SK-N-SH (cell line): ENCODE results near the gene SLC50A1. TPM values are rescaled to one million over a fixed set of nuclear protein-coding genes. Genes with fewer than 3 reads are reported as not detected.

Experiments
- CTCF ChIA-PET: fragments of 300-600, 350-600 bp; formaldehyde crosslinking; extraction: SDS; loops from one replicate; lab custom pipeline; 2021; lab: Yijun Ruan, JAX
- POLR2A ChIA-PET: fragments of 350-600 bp; sonication (Branson Sonifier 250); formaldehyde crosslinking; extraction: SDS; loops from one replicate; lab custom pipeline; 2020; ENCODE audit warnings: antibody characterized with exemption, inconsistent platforms; lab: Yijun Ruan, JAX
- DNase-seq: peaks from one replicate; pipeline ENCODE4 v3.0.0; 2012
- H2AFZ ChIP-seq: fragments of 200-600 bp; sonication (generic); 2 replicates; pipeline ENCODE4 v1.8.1; 2016; ENCODE audit warnings: antibody characterized with exemption, mild to moderate bottlenecking, low read depth
- H3F3A ChIP-seq: fragments of 200-600 bp; sonication (generic); replicated peaks from 2 replicates; pipeline ENCODE3; 2016; ENCODE audit warnings: antibody characterized with exemption, mild to moderate bottlenecking; ENCODE audit not compliant: insufficient read depth
- H3K27ac ChIP-seq, 2 experiments: fragments of 200-500 bp in 1 of 2; fragments of 200-600 bp in 1 of 2; sonication (Bioruptor generic) in 1 of 2; sonication (generic), shearing (Covaris generic) in 1 of 2; 2 replicates each; pipeline versions ENCODE4 v1.5.1 to v1.6.1; 2014 to 2016; ENCODE audit warnings: low read depth in 2 of 2, inconsistent platforms in 1 of 2, low read length in 1 of 2, mild to moderate bottlenecking in 1 of 2, mixed read lengths in 1 of 2
- H3K27me3 ChIP-seq: fragments of 200-600 bp; sonication (generic), shearing (Covaris generic); 2 replicates; pipeline ENCODE4 v1.6.1; 2016; ENCODE audit warnings: mixed run types; ENCODE audit not compliant: insufficient read depth
- H3K36me3 ChIP-seq, 2 experiments: fragments of 200-500 bp in 1 of 2; fragments of 200-600 bp in 1 of 2; sonication (Bioruptor generic) in 1 of 2; sonication (generic) in 1 of 2; replicated peaks in 1 of 2; 2 replicates each; pipeline versions ENCODE3 to v1.5.1; 2014 to 2016; ENCODE audit warnings: low read length in 1 of 2, mild to moderate bottlenecking in 1 of 2; ENCODE audit not compliant: insufficient read depth in 2 of 2, control insufficient read depth in 1 of 2
- H3K4me1 ChIP-seq, 2 experiments: fragments of 200-500 bp in 1 of 2; fragments of 200-600 bp in 1 of 2; sonication (Bioruptor generic) in 1 of 2; sonication (generic), shearing (Covaris generic) in 1 of 2; 2 replicates each; pipeline versions ENCODE4 v1.5.1 to v1.6.1; 2014 to 2016; ENCODE audit warnings: low read depth in 1 of 2, low read length in 1 of 2, mixed run types in 1 of 2; ENCODE audit not compliant: insufficient read depth in 2 of 2, control insufficient read depth in 1 of 2
- H3K4me2 ChIP-seq: fragments of 200-600 bp; sonication (generic), shearing (Covaris generic); 2 replicates; pipeline ENCODE4 v1.6.1; 2017; ENCODE audit warnings: mixed run types
- H3K4me3 ChIP-seq, 2 experiments: fragments of 200-500 bp in 1 of 2; fragments of 200-600 bp in 1 of 2; sonication (Bioruptor generic) in 1 of 2; sonication (generic), shearing (Covaris generic) in 1 of 2; 2 replicates each; pipeline versions ENCODE4 v1.5.1 to v1.8.1; 2014 to 2016; ENCODE audit warnings: low read depth in 2 of 2, inconsistent platforms in 1 of 2, low read length in 1 of 2, mild to moderate bottlenecking in 1 of 2, mixed read lengths in 1 of 2, moderate library complexity in 1 of 2
- H3K79me2 ChIP-seq: fragments of 200-600 bp; sonication (generic); 2 replicates; pipeline ENCODE4 v1.8.1; 2017; ENCODE audit warnings: mild to moderate bottlenecking; ENCODE audit not compliant: insufficient read depth
- H3K9ac ChIP-seq: fragments of 200-600 bp; sonication (generic); 2 replicates; pipeline ENCODE4 v1.6.1; 2017; ENCODE audit warnings: mixed run types
- H3K9me2 ChIP-seq: fragments of 200-600 bp; sonication (generic); 2 replicates; pipeline ENCODE4 v1.6.1; 2017; ENCODE audit warnings: mixed run types
- H3K9me3 ChIP-seq: fragments of 200-600 bp; sonication (generic); 2 replicates; pipeline ENCODE4 v1.6.1; 2017; ENCODE audit warnings: mixed run types, mild to moderate bottlenecking, moderate library complexity
- H4K20me1 ChIP-seq: fragments of 200-600 bp; sonication (generic); 2 replicates; pipeline ENCODE4 v1.6.1; 2017; ENCODE audit warnings: mild to moderate bottlenecking, mixed run types; ENCODE audit not compliant: insufficient read depth
- CHD2 ChIP-seq: fragments of 150-350 bp; IDR thresholded peaks from 2 replicates; pipeline ENCODE4 v1.6.1; 2018; ENCODE audit warnings: low read length; ENCODE audit not compliant: partially characterized antibody
- GABPA ChIP-seq: IDR thresholded peaks from 2 replicates; pipeline ENCODE4 v1.4.0; 2012; ENCODE audit warnings: low read depth, mild to moderate bottlenecking
- GATA2 ChIP-seq: sonication (generic); formaldehyde crosslinking; IDR thresholded peaks from 2 replicates; pipeline ENCODE4 v1.5.0; 2020; ENCODE audit warnings: mild to moderate bottlenecking, missing genetic modification reagents
- JUND ChIP-seq: IDR thresholded peaks from 2 replicates; pipeline ENCODE4 v1.4.0; 2012
- MEF2A ChIP-seq: IDR thresholded peaks from 2 replicates; pipeline ENCODE4 v1.4.0; 2012; ENCODE audit warnings: low read depth, borderline replicate concordance
- NFIC ChIP-seq: IDR thresholded peaks from 2 replicates; pipeline ENCODE4 v1.4.0; 2012; ENCODE audit warnings: borderline replicate concordance
- NRF1 ChIP-seq: IDR thresholded peaks from 2 replicates; pipeline ENCODE4 v1.6.1; 2012; ENCODE audit warnings: low read depth, mild to moderate bottlenecking, low read length
- RAD21 ChIP-seq: IDR thresholded peaks from 2 replicates; pipeline ENCODE4 v1.6.1; 2012; ENCODE audit warnings: mild to moderate bottlenecking, low read length
- RXRA ChIP-seq: IDR thresholded peaks from 2 replicates; pipeline ENCODE4 v1.4.0; 2012; ENCODE audit warnings: low read depth, mild to moderate bottlenecking, borderline replicate concordance
- SIN3A ChIP-seq: IDR thresholded peaks from 2 replicates; pipeline ENCODE4 v1.6.1; 2012; ENCODE audit warnings: low read depth, mild to moderate bottlenecking, low read length, moderate library complexity, borderline replicate concordance
- TAF1 ChIP-seq: IDR thresholded peaks from 2 replicates; pipeline ENCODE4 v1.6.1; 2012; ENCODE audit warnings: low read depth, mild to moderate bottlenecking, low read length, moderate library complexity, borderline replicate concordance
- TCF12 ChIP-seq: IDR thresholded peaks from 2 replicates; pipeline ENCODE4 v1.4.0; 2012
- WGBS: methylation state at CpG from one replicate; pipeline ENCODE4 v1.1.6; 2017; ENCODE audit warnings: low lambda C conversion rate; 5-methylcytosine and 5-hydroxymethylcytosine counted together
- polyA plus RNA-seq, 3 experiments: library from polyadenylated mRNA; depleted of rRNA; stranded (reverse); fragments of >200 nt; gene quantifications; 2 replicates each; pipeline ENCODE4 v1.2.3, GENCODE V29; 2012
- TF ChIP-seq, protein P1 (sequence below): IDR thresholded peaks from 2 replicates; pipeline ENCODE4 v1.4.0; 2012; ENCODE audit warnings: low read depth, borderline replicate concordance
- TF ChIP-seq, protein P2 (sequence below): fragments of 200-600 bp; sonication (generic); IDR thresholded peaks from 2 replicates; pipeline ENCODE4 v1.6.1; 2017; ENCODE audit warnings: antibody characterized with exemption, mild to moderate bottlenecking, moderate library complexity
- TF ChIP-seq, protein P3 (sequence below): IDR thresholded peaks from 2 replicates; pipeline ENCODE4 v1.6.1; 2012; ENCODE audit warnings: mild to moderate bottlenecking, low read depth, low read length, moderate library complexity
- TF ChIP-seq, protein P4 (sequence below): fragments of 150-350 bp; IDR thresholded peaks from 2 replicates; pipeline ENCODE4 v1.6.1; 2017; ENCODE audit warnings: antibody characterized with exemption, low read length, low read depth, borderline replicate concordance
- TF ChIP-seq, protein P5 (sequence below): IDR thresholded peaks from 2 replicates; pipeline ENCODE4; 2012
- TF ChIP-seq, protein P6 (sequence below): IDR thresholded peaks from 2 replicates; pipeline ENCODE4 v1.4.0; 2012; ENCODE audit warnings: low read depth

SLC50A1 gene
- polyA plus RNA-seq, 1 of the 3 experiments (the other 2 are of a cell fraction), result 58.4 TPM

DNA sequence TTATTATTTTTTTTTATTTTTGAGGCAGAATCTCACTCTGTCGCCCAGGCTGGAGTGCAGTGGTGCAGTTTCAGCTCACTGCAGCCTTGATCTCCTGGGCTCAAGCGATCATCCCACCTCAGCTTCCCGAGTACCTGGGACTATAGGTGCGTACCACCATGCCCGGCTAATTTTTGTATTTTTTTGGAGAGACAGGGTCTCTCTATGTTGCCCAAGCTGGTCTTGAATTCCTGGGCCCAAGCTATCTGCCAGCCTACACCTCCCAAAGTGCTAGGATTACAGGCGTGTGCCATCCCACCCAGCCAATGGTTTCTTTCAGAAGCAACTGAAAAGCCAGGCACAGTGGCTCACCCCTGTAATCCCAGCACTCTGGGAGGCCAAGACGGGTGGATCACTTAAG lies 35.2 kb downstream of the SLC50A1 start:
- no peak overlapping the region for H2AFZ ChIP-seq
- H3K9me2 ChIP-seq, result no peaks in the 10 kb centered on the region
- H3K27me3 ChIP-seq, result no peaks in the 10 kb centered on the region
- no peak overlapping the region for H3K27ac ChIP-seq
- POLR2A ChIA-PET, result interaction anchor here (0.8 kb wide), 1 partner anchor 85 kb away, joined by 3 read pairs; no protein-coding TSS in a partner anchor
- no peak overlapping the region for H3K9ac ChIP-seq
- TF ChIP-seq SIN3A, result no peak
- TF ChIP-seq, protein P1, sequence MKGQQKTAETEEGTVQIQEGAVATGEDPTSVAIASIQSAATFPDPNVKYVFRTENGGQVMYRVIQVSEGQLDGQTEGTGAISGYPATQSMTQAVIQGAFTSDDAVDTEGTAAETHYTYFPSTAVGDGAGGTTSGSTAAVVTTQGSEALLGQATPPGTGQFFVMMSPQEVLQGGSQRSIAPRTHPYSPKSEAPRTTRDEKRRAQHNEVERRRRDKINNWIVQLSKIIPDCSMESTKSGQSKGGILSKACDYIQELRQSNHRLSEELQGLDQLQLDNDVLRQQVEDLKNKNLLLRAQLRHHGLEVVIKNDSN, result no peak
- TF ChIP-seq NFIC, result no peak
- TF ChIP-seq, protein P2, sequence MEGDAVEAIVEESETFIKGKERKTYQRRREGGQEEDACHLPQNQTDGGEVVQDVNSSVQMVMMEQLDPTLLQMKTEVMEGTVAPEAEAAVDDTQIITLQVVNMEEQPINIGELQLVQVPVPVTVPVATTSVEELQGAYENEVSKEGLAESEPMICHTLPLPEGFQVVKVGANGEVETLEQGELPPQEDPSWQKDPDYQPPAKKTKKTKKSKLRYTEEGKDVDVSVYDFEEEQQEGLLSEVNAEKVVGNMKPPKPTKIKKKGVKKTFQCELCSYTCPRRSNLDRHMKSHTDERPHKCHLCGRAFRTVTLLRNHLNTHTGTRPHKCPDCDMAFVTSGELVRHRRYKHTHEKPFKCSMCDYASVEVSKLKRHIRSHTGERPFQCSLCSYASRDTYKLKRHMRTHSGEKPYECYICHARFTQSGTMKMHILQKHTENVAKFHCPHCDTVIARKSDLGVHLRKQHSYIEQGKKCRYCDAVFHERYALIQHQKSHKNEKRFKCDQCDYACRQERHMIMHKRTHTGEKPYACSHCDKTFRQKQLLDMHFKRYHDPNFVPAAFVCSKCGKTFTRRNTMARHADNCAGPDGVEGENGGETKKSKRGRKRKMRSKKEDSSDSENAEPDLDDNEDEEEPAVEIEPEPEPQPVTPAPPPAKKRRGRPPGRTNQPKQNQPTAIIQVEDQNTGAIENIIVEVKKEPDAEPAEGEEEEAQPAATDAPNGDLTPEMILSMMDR, result no peak
- TF ChIP-seq RAD21, result no peak
- TF ChIP-seq GATA2, result no peak
- TF ChIP-seq MEF2A, result no peak
- TF ChIP-seq CHD2, result no peak
- no peak for TF ChIP-seq NRF1
- TF ChIP-seq TAF1, result no peak
- no peak for TF ChIP-seq TCF12
- TF ChIP-seq, protein P3, sequence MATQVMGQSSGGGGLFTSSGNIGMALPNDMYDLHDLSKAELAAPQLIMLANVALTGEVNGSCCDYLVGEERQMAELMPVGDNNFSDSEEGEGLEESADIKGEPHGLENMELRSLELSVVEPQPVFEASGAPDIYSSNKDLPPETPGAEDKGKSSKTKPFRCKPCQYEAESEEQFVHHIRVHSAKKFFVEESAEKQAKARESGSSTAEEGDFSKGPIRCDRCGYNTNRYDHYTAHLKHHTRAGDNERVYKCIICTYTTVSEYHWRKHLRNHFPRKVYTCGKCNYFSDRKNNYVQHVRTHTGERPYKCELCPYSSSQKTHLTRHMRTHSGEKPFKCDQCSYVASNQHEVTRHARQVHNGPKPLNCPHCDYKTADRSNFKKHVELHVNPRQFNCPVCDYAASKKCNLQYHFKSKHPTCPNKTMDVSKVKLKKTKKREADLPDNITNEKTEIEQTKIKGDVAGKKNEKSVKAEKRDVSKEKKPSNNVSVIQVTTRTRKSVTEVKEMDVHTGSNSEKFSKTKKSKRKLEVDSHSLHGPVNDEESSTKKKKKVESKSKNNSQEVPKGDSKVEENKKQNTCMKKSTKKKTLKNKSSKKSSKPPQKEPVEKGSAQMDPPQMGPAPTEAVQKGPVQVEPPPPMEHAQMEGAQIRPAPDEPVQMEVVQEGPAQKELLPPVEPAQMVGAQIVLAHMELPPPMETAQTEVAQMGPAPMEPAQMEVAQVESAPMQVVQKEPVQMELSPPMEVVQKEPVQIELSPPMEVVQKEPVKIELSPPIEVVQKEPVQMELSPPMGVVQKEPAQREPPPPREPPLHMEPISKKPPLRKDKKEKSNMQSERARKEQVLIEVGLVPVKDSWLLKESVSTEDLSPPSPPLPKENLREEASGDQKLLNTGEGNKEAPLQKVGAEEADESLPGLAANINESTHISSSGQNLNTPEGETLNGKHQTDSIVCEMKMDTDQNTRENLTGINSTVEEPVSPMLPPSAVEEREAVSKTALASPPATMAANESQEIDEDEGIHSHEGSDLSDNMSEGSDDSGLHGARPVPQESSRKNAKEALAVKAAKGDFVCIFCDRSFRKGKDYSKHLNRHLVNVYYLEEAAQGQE, result no peak
- TF ChIP-seq, protein P4, sequence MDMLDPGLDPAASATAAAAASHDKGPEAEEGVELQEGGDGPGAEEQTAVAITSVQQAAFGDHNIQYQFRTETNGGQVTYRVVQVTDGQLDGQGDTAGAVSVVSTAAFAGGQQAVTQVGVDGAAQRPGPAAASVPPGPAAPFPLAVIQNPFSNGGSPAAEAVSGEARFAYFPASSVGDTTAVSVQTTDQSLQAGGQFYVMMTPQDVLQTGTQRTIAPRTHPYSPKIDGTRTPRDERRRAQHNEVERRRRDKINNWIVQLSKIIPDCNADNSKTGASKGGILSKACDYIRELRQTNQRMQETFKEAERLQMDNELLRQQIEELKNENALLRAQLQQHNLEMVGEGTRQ, result no peak
- TF ChIP-seq, protein P5, sequence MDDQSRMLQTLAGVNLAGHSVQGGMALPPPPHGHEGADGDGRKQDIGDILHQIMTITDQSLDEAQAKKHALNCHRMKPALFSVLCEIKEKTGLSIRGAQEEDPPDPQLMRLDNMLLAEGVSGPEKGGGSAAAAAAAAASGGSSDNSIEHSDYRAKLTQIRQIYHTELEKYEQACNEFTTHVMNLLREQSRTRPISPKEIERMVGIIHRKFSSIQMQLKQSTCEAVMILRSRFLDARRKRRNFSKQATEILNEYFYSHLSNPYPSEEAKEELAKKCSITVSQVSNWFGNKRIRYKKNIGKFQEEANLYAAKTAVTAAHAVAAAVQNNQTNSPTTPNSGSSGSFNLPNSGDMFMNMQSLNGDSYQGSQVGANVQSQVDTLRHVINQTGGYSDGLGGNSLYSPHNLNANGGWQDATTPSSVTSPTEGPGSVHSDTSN, result no peak
- no peak for TF ChIP-seq GABPA
- no peak for TF ChIP-seq RXRA
- no peak for TF ChIP-seq JUND
- TF ChIP-seq, protein P6, sequence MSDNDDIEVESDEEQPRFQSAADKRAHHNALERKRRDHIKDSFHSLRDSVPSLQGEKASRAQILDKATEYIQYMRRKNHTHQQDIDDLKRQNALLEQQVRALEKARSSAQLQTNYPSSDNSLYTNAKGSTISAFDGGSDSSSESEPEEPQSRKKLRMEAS, result no peak
- WGBS, result 97% methylated on average over 7 of the region's 7 CpGs
- peaks cover 41% of the 10 kb centered on the region for H3K79me2 ChIP-seq
- H3K4me1 ChIP-seq, result peaks cover 0 to 28% of the 10 kb centered on the region in 2 experiments; a peak in 3 of 4 replicates
- H3K4me3 ChIP-seq, result no peak overlapping the region
- peaks cover 16% of the 10 kb centered on the region in 2 experiments for H3K36me3 ChIP-seq
- H4K20me1 ChIP-seq, result no peaks in the 10 kb centered on the region
- CTCF ChIA-PET, result interaction anchor here (0.6 to 14.8 kb wide), 8 partner anchors 9 to 550 kb away, joined by 3 to 496 read pairs (median 4); no protein-coding TSS in a partner anchor
- H3K4me2 ChIP-seq, result peak overlapping the region; percentile 94; the same call in 1 of the 2 replicates
- peaks cover 45% of the 10 kb centered on the region for H3F3A ChIP-seq
- H3K9me3 ChIP-seq, result no peaks in the 10 kb centered on the region
- no peak for DNase-seq
